ENCODE measurements around the gene CRY2. TPM values are rescaled to one million over a fixed set of nuclear protein-coding genes. Genes with fewer than 3 reads are reported as not detected.
"Not testable (repeated sequence)": the region's sequence is repeated elsewhere in the genome, so short reads cannot be mapped to it uniquely, and the experiment has no call there.

Gene CRY2
- total RNA-seq, 1 experiment from 2014 or later = 10.3 TPM

- Histone ChIP-seq H3K27me3 (no peaks in the 10 kb centered on the region), H3K27ac (no peak overlapping the region), H3K4me1 (no peaks in the 10 kb centered on the region), H3K9me3 (replicated peaks) (no peaks in the 10 kb centered on the region), H3K4me3 (no peak overlapping the region), H3K36me3 (no peaks in the 10 kb centered on the region)
- DNase-seq = no peak
These were observed 39.5 kb upstream of the CRY2 start for GRCh38 chr11:45807792-45808238.

- not testable (repeated sequence) for H3K27ac ChIP-seq; H3K9me3 ChIP-seq (replicated peaks); H3K4me3 ChIP-seq; H3K36me3 ChIP-seq; DNase-seq; H3K27me3 ChIP-seq; H3K4me1 ChIP-seq
These were observed 38.8 kb upstream of the CRY2 start for GRCh38 chr11:45808427-45808826.

- no peak for DNase-seq
These were observed 37.5 kb upstream of the CRY2 start for GRCh38 chr11:45809456-45810395.

DNA sequence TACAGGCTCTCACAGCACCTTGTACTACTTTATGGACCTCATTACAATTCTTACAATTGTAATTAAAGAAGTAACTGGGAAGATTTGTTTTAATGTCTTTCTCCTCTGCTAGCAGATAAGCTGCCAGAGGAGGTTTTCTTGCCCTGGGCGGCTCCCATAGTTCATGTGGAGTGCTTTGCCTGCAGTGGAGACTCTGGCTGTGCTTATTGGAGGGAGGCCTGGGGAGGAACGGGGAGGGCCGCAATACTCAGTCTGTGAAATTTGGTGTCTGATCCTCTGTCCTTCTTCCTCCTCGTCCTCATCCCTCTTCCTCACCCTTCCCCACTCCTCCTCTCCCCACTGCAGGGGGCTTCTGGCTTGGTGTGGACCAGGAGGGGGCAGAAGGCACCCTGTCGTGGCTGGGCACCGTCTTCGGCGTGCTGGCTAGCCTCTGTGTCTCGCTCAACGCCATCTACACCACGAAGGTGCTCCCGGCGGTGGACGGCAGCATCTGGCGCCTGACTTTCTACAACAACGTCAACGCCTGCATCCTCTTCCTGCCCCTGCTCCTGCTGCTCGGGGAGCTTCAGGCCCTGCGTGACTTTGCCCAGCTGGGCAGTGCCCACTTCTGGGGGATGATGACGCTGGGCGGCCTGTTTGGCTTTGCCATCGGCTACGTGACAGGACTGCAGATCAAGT lies 36.7 kb upstream of the CRY2 start:
- H3K27ac ChIP-seq = no peak overlapping the region

More at GRCh38 chr11:45809456-45810395, 37.5 kb upstream of the CRY2 start:
- Histone ChIP-seq H3K4me1 (no peaks in the 10 kb centered on the region), H3K36me3 (no peaks in the 10 kb centered on the region), H3K4me3 (no peak overlapping the region), H3K27ac (no peak overlapping the region), H3K27me3 (no peaks in the 10 kb centered on the region), H3K9me3 (replicated peaks) (no peaks in the 10 kb centered on the region)

GRCh38 chr11:45811109-45811435 lies 36.2 kb upstream of the CRY2 start:
- H3K9me3 ChIP-seq (replicated peaks) = no peaks in the 10 kb centered on the region
- H3K27me3 ChIP-seq = no peaks in the 10 kb centered on the region
- no peaks in the 10 kb centered on the region for H3K4me1 ChIP-seq
- no peak overlapping the region for H3K4me3 ChIP-seq
- H3K27ac ChIP-seq = no peak overlapping the region
- no peaks in the 10 kb centered on the region for H3K36me3 ChIP-seq
- no peak for DNase-seq

More for the DNA sequence above, 36.7 kb upstream of the CRY2 start:
- H3K4me1 ChIP-seq = no peaks in the 10 kb centered on the region
- no peak overlapping the region for H3K4me3 ChIP-seq
- H3K9me3 ChIP-seq (replicated peaks) = no peaks in the 10 kb centered on the region
- H3K36me3 ChIP-seq = no peaks in the 10 kb centered on the region
- no peaks in the 10 kb centered on the region for H3K27me3 ChIP-seq
- DNase-seq = no peak

DNA sequence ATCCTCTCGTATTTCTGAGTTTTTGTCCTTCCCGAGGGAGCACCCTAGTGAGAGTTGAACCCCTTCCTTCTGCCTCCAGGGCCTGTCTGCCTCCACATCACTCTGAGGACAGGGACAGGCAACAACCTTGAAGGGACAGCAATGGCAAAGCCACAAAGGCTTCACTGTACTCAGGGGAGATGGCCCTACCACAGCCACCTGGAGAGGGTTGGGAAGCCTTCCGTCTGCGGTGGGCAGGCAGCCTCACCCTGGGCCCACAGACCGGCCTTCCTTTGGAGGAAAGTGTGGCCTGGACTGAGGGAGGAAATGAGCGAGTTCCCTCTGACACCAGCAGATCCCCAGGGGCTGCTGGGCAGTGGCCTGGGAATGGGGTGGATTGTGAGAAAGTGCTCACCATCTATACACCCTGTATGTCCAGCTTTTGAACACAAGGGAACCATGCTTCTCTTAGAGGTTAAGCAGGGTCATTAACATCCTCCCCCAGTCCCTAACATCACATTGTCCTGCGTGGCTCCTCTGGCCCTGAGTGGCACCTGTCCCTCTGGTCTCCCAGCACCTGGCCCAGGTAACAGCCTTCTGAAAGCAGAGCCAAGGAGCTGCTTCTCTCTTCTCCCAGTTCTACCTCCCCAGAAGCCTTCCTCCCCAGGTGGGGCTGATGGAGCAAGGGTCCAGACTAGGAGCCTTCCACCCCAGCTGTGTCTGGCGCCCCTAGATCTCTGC lies 35.5 kb upstream of the CRY2 start:
- no peaks in the 10 kb centered on the region for H3K27me3 ChIP-seq
- H3K9me3 ChIP-seq (replicated peaks) = no peaks in the 10 kb centered on the region
- no peak overlapping the region for H3K4me3 ChIP-seq
- no peaks in the 10 kb centered on the region for H3K4me1 ChIP-seq
- DNase-seq = no peak
- H3K27ac ChIP-seq = no peak overlapping the region
- no peaks in the 10 kb centered on the region for H3K36me3 ChIP-seq

- H3K27ac ChIP-seq = no peak overlapping the region
- no peak overlapping the region for H3K4me3 ChIP-seq
- H3K27me3 ChIP-seq = no peaks in the 10 kb centered on the region
- H3K4me1 ChIP-seq = no peaks in the 10 kb centered on the region
- no peaks in the 10 kb centered on the region for H3K36me3 ChIP-seq
- no peak for DNase-seq
- no peaks in the 10 kb centered on the region for H3K9me3 ChIP-seq (replicated peaks)
These were observed 34.4 kb upstream of the CRY2 start for GRCh38 chr11:45812581-45813548.

DNA sequence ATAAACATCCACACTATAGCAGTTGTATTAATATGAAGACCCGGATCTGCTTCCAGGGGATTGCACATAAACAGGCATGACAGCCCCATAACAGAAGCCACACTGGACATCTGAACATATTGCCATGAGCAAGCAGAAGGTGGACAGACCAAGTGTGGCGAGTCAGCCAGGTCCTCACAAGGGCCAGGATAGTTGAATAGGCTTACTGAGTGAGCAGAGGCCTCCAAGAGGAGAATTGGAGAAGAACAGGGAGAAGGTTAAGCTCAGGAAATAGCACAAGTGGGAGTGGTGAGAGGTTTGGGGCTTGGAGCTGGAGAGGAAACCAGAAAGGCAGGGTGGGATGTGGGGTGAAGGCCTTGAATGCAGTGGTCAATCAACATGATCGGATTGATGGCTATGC lies 31.5 kb upstream of the CRY2 start:
- Histone ChIP-seq H3K36me3 (no peaks in the 10 kb centered on the region), H3K27ac (no peak overlapping the region), H3K27me3 (no peaks in the 10 kb centered on the region), H3K4me3 (no peak overlapping the region), H3K9me3 (replicated peaks) (no peaks in the 10 kb centered on the region), H3K4me1 (no peaks in the 10 kb centered on the region)
- peak in 1 of 2 experiments; percentile 22 for DNase-seq

GRCh38 chr11:45816614-45817013 lies 30.7 kb upstream of the CRY2 start:
- H3K9me3 ChIP-seq (replicated peaks) = no peaks in the 10 kb centered on the region
- no peak for DNase-seq
- H3K4me1 ChIP-seq = no peaks in the 10 kb centered on the region
- H3K27me3 ChIP-seq = no peaks in the 10 kb centered on the region
- H3K4me3 ChIP-seq = no peak overlapping the region
- no peaks in the 10 kb centered on the region for H3K36me3 ChIP-seq
- H3K27ac ChIP-seq = no peak overlapping the region

DNA sequence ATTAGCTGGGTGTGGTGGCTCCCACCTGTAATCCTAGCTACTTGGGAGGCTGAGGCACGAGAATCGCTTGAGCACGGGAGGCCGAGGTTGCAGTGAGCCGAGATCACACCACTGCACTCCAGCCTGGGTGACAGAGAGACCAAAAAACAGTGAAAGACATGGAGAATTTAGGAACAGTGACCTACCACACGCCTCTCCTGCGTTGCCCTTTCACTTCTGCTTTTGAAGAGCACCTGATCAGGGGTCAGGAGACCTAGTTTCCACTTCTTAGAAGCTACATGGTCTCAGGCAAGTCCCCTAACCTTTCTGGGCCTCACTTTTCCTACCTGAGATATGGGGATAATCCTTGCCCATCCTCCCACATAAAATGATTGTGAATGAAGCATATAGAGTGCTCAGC lies 30.1 kb upstream of the CRY2 start:
- no peak for DNase-seq

GRCh38 chr11:45818961-45819605 lies 28.2 kb upstream of the CRY2 start:
- H3K36me3 ChIP-seq = no peaks in the 10 kb centered on the region
- no peak overlapping the region for H3K27ac ChIP-seq
- DNase-seq = no peak
- no peaks in the 10 kb centered on the region for H3K9me3 ChIP-seq (replicated peaks)
- no peaks in the 10 kb centered on the region for H3K27me3 ChIP-seq
- H3K4me1 ChIP-seq = no peaks in the 10 kb centered on the region
- no peak overlapping the region for H3K4me3 ChIP-seq

More for the DNA sequence above, 30.1 kb upstream of the CRY2 start:
- Histone ChIP-seq H3K27me3 (no peaks in the 10 kb centered on the region), H3K36me3 (no peaks in the 10 kb centered on the region), H3K9me3 (replicated peaks) (no peaks in the 10 kb centered on the region), H3K4me3 (no peak overlapping the region), H3K4me1 (no peaks in the 10 kb centered on the region), H3K27ac (no peak overlapping the region)

DNA sequence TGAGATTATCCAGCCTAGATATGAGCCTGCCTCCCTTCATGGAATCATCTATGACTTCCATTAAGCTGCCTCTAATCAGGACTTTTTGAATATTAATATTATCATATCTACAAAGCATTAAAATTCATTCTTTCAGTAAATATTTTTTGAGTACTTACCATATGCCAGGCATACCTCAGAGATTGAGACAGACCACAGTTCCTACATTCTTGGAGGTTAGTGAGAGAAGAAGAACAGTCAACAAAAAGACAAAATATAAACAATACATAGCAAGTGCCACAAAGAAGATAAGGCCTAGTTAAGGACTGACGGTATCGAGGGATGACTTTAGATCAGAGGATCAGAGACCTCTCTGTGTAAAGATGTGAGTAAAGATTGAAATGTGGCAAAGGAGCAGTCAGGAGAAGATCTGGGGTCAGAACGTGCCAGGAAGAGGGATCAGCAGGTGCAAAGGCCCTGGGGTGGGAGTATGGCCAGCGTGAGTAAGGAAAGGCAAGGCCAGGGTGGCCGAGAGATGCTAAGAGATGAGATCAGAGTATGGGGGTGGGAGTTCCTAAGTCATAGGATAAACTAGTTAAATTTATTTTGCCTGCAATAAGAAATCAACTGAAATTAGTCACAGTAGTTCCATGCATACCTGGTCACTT lies 26.9 kb upstream of the CRY2 start:
- Histone ChIP-seq H3K36me3 (no peaks in the 10 kb centered on the region), H3K27ac (no peak overlapping the region), H3K4me1 (no peaks in the 10 kb centered on the region), H3K4me3 (no peak overlapping the region), H3K27me3 (no peaks in the 10 kb centered on the region), H3K9me3 (replicated peaks) (no peaks in the 10 kb centered on the region)
- no peak for DNase-seq

- not testable (repeated sequence) for H3K27ac ChIP-seq; DNase-seq; H3K27me3 ChIP-seq; H3K4me3 ChIP-seq; H3K36me3 ChIP-seq; H3K9me3 ChIP-seq (replicated peaks); H3K4me1 ChIP-seq
These were observed 20.8 kb upstream of the CRY2 start for GRCh38 chr11:45826492-45826891.

All from SJCRH30 (cell line).